ENCODE data around the gene ADAM12. TPM values are rescaled to one million over a fixed set of nuclear protein-coding genes. Genes with fewer than 3 reads are reported as not detected.

ADAM12 gene
- total RNA-seq, 1 experiment from 2014 or later: 26.1 TPM

GRCh38 chr10:126294451-126294850 lies 93.8 kb downstream of the ADAM12 start:
- in situ Hi-C loops (cut with HindIII; ENCODE audit: low pct_unique_long_range_greater_than_20kb, low sequenced_read_pairs): no loop called here
- DNase-seq (ENCODE audit: low read depth): peak; percentile 74

GRCh38 chr10:126290232-126290631 lies 98.0 kb downstream of the ADAM12 start:
- in situ Hi-C loops (cut with HindIII; ENCODE audit: low pct_unique_long_range_greater_than_20kb, low sequenced_read_pairs): no loop called here
- no peak for DNase-seq (ENCODE audit: low read depth)

GRCh38 chr10:126288547-126289493 lies 99.5 kb downstream of the ADAM12 start:
- in situ Hi-C loops (cut with HindIII; ENCODE audit: low pct_unique_long_range_greater_than_20kb, low sequenced_read_pairs): no loop called here
- no peak for DNase-seq (ENCODE audit: low read depth)

- no peak for DNase-seq (ENCODE audit: low read depth)
- in situ Hi-C loops (cut with HindIII; ENCODE audit: low pct_unique_long_range_greater_than_20kb, low sequenced_read_pairs): no loop called here
Observed at GRCh38 chr10:126286256-126286780, 102.0 kb downstream of the ADAM12 start.

GRCh38 chr10:126283307-126283706 lies 105.0 kb downstream of the ADAM12 start:
- in situ Hi-C loops (cut with HindIII; ENCODE audit: low pct_unique_long_range_greater_than_20kb, low sequenced_read_pairs): no loop called here
- no peak for DNase-seq (ENCODE audit: low read depth)

- in situ Hi-C loops (cut with HindIII; ENCODE audit: low pct_unique_long_range_greater_than_20kb, low sequenced_read_pairs): no loop called here
- no peak for DNase-seq (ENCODE audit: low read depth)
Observed at GRCh38 chr10:126278851-126279250, 109.4 kb downstream of the ADAM12 start.

- DNase-seq (ENCODE audit: low read depth): no peak
- in situ Hi-C loops (cut with HindIII; ENCODE audit: low pct_unique_long_range_greater_than_20kb, low sequenced_read_pairs): no loop called here
Observed at GRCh38 chr10:126277181-126277580, 111.1 kb downstream of the ADAM12 start.

- in situ Hi-C loops (cut with HindIII; ENCODE audit: low pct_unique_long_range_greater_than_20kb, low sequenced_read_pairs): no loop called here
- no peak for DNase-seq (ENCODE audit: low read depth)
Observed at GRCh38 chr10:126272526-126272925, 115.8 kb downstream of the ADAM12 start.

GRCh38 chr10:126270111-126270510 lies 118.2 kb downstream of the ADAM12 start:
- in situ Hi-C loops (cut with HindIII; ENCODE audit: low pct_unique_long_range_greater_than_20kb, low sequenced_read_pairs): no loop called here
- peak; percentile 38 for DNase-seq (ENCODE audit: low read depth)

GRCh38 chr10:126268013-126268920 lies 120.0 kb downstream of the ADAM12 start:
- in situ Hi-C loops (cut with HindIII; ENCODE audit: low pct_unique_long_range_greater_than_20kb, low sequenced_read_pairs): no loop called here
- DNase-seq (ENCODE audit: low read depth): no peak

- DNase-seq (ENCODE audit: low read depth): no peak
- in situ Hi-C loops (cut with HindIII; ENCODE audit: low pct_unique_long_range_greater_than_20kb, low sequenced_read_pairs): no loop called here
Observed at GRCh38 chr10:126264102-126265018, 123.9 kb downstream of the ADAM12 start.

- DNase-seq (ENCODE audit: low read depth): no peak
- in situ Hi-C loops (cut with HindIII; ENCODE audit: low pct_unique_long_range_greater_than_20kb, low sequenced_read_pairs): no loop called here
Observed at GRCh38 chr10:126263006-126263676, 125.1 kb downstream of the ADAM12 start.

- in situ Hi-C loops (cut with HindIII; ENCODE audit: low pct_unique_long_range_greater_than_20kb, low sequenced_read_pairs): no loop called here
- DNase-seq (ENCODE audit: low read depth): no peak
Observed at GRCh38 chr10:126262233-126262838, 125.9 kb downstream of the ADAM12 start.

GRCh38 chr10:126259760-126260479 lies 128.4 kb downstream of the ADAM12 start:
- no peak for DNase-seq (ENCODE audit: low read depth)
- in situ Hi-C loops (cut with HindIII; ENCODE audit: low pct_unique_long_range_greater_than_20kb, low sequenced_read_pairs): no loop called here

GRCh38 chr10:126256864-126257263 lies 131.4 kb downstream of the ADAM12 start:
- in situ Hi-C loops (cut with HindIII; ENCODE audit: low pct_unique_long_range_greater_than_20kb, low sequenced_read_pairs): no loop called here

GRCh38 chr10:126255313-126255712 lies 133.0 kb downstream of the ADAM12 start:
- in situ Hi-C loops (cut with HindIII; ENCODE audit: low pct_unique_long_range_greater_than_20kb, low sequenced_read_pairs): no loop called here
- DNase-seq (ENCODE audit: low read depth): no peak

More at GRCh38 chr10:126256864-126257263, 131.4 kb downstream of the ADAM12 start:
- DNase-seq (ENCODE audit: low read depth): no peak

Measured in Caki2 (cell line).